GM18873 (cell line): ENCODE results near the gene UQCRHL.
A peak's percentile ranks its signal among the peaks of the same experiment; 100 is the strongest.
"Not testable (repeated sequence)": the region's sequence is repeated elsewhere in the genome, so short reads cannot be mapped to it uniquely, and the experiment has no call there.

Source experiments
- ATAC-seq: cut with Tn5 transposase; IDR thresholded peaks from one replicate; pipeline ENCODE4 v1.9.1; 2021; ENCODE audit warnings: mild to moderate bottlenecking, moderate library complexity, moderate number of reproducible peaks; ENCODE audit not compliant: unreplicated experiment, low FRiP score

UQCRHL gene

GRCh38 chr1:15835741-15836510 is 28.5 kb upstream of the UQCRHL start:
- ATAC-seq, result peak; percentile 41

GRCh38 chr1:15835205-15835740 is 27.8 kb upstream of the UQCRHL start:
- peak; percentile 16 for ATAC-seq

GRCh38 chr1:15834406-15835204 is 27.2 kb upstream of the UQCRHL start:
- ATAC-seq, result peak; percentile 31

- ATAC-seq, result no peak
Observed at GRCh38 chr1:15833842-15834405, 26.5 kb upstream of the UQCRHL start.

GRCh38 chr1:15833069-15833679 is 25.7 kb upstream of the UQCRHL start:
- no peak for ATAC-seq

GRCh38 chr1:15830258-15830657 is 22.8 kb upstream of the UQCRHL start:
- no peak for ATAC-seq

GRCh38 chr1:15828931-15829330 is 21.5 kb upstream of the UQCRHL start:
- ATAC-seq, result not testable (repeated sequence)

- not testable (repeated sequence) for ATAC-seq
Observed at GRCh38 chr1:15827567-15827966, 20.1 kb upstream of the UQCRHL start.

- ATAC-seq, result no peak
Observed at GRCh38 chr1:15826810-15827507, 19.5 kb upstream of the UQCRHL start.

GRCh38 chr1:15825800-15826199 is 18.4 kb upstream of the UQCRHL start:
- no peak for ATAC-seq

GRCh38 chr1:15820478-15820877 is 13.0 kb upstream of the UQCRHL start:
- ATAC-seq, result no peak

GRCh38 chr1:15816674-15817073 is 9.2 kb upstream of the UQCRHL start:
- no peak for ATAC-seq

- ATAC-seq, result no peak
Observed at GRCh38 chr1:15810073-15810472, 2.6 kb upstream of the UQCRHL start.

GRCh38 chr1:15808955-15809354 is 1.5 kb upstream of the UQCRHL start:
- ATAC-seq, result no peak

GRCh38 chr1:15807121-15807520 is 328 bp downstream of the UQCRHL start:
- no peak for ATAC-seq

GRCh38 chr1:15804060-15804459 is 3.4 kb downstream of the UQCRHL start:
- no peak for ATAC-seq

GRCh38 chr1:15803380-15803779 is 4.1 kb downstream of the UQCRHL start:
- ATAC-seq, result no peak

- no peak for ATAC-seq
Observed at GRCh38 chr1:15802234-15802965, 5.0 kb downstream of the UQCRHL start.
